ENCODE data around the gene CYCS.

CYCS gene

GRCh38 chr7:25134358-25135010, 9.4 kb upstream of the CYCS start:
- DNase-seq (ENCODE audit: extremely low read depth, low read depth) = no peak
- no peak for TF ChIP-seq CTCF (IDR thresholded peaks at IDR 0.05; ENCODE audit: low read depth, low read length)

- DNase-seq (ENCODE audit: extremely low read depth, low read depth) = no peak
- TF ChIP-seq CTCF (IDR thresholded peaks at IDR 0.05; ENCODE audit: low read depth, low read length) = no peak
Observed at GRCh38 chr7:25132430-25132829, 7.4 kb upstream of the CYCS start.

- no peak for DNase-seq (ENCODE audit: extremely low read depth, low read depth)
- no peak for TF ChIP-seq CTCF (IDR thresholded peaks at IDR 0.05; ENCODE audit: low read depth, low read length)
Observed at GRCh38 chr7:25126751-25127150, 1.7 kb upstream of the CYCS start.

GRCh38 chr7:25124465-25125136, 459 bp downstream of the CYCS start:
- DNase-seq (ENCODE audit: extremely low read depth, low read depth) = no peak
- TF ChIP-seq CTCF (IDR thresholded peaks at IDR 0.05; ENCODE audit: low read depth, low read length) = no peak

- no peak for TF ChIP-seq CTCF (IDR thresholded peaks at IDR 0.05; ENCODE audit: low read depth, low read length)
- DNase-seq (ENCODE audit: extremely low read depth, low read depth) = no peak
Observed at GRCh38 chr7:25122373-25122772, 2.7 kb downstream of the CYCS start.

- no peak for DNase-seq (ENCODE audit: extremely low read depth, low read depth)
- TF ChIP-seq CTCF (IDR thresholded peaks at IDR 0.05; ENCODE audit: low read depth, low read length) = no peak
Observed at GRCh38 chr7:25121599-25121998, 3.5 kb downstream of the CYCS start.

GRCh38 chr7:25119102-25119501, 6.0 kb downstream of the CYCS start:
- DNase-seq (ENCODE audit: extremely low read depth, low read depth) = no peak
- TF ChIP-seq CTCF (IDR thresholded peaks at IDR 0.05; ENCODE audit: low read depth, low read length) = no peak
